Osteocyte (in vitro differentiated cells): ENCODE measurements around the gene GATD1. TPM values are rescaled to one million over a fixed set of nuclear protein-coding genes. Genes with fewer than 3 reads are reported as not detected.
"Not testable (repeated sequence)": the region's sequence is repeated elsewhere in the genome, so short reads cannot be mapped to it uniquely, and the experiment has no call there.

Source experiments
- DNase-seq: peaks from one replicate; pipeline ENCODE4 v3.0.0; 2021; ENCODE audit warnings: mixed read lengths; ENCODE audit not compliant: unreplicated experiment; ENCODE audit errors: extremely low spot score
- H3K27ac Mint-ChIP-seq: one replicate; pipeline ENCODE4 v1.8.0; 2021; ENCODE audit warnings: mild to moderate bottlenecking, mixed read lengths; ENCODE audit not compliant: unreplicated experiment
- H3K27me3 Mint-ChIP-seq: one replicate; pipeline ENCODE4 v1.8.0; 2021; ENCODE audit warnings: mixed read lengths; ENCODE audit not compliant: unreplicated experiment
- H3K36me3 Mint-ChIP-seq: one replicate; pipeline ENCODE4 v1.8.0; 2021; ENCODE audit warnings: mixed read lengths; ENCODE audit not compliant: unreplicated experiment
- H3K4me1 Mint-ChIP-seq: one replicate; pipeline ENCODE4 v1.8.0; 2021; ENCODE audit warnings: mixed read lengths; ENCODE audit not compliant: unreplicated experiment
- H3K4me3 Mint-ChIP-seq: one replicate; pipeline ENCODE4 v1.8.0; 2021; ENCODE audit warnings: mild to moderate bottlenecking, moderate library complexity, mixed read lengths; ENCODE audit not compliant: unreplicated experiment
- H3K9me3 Mint-ChIP-seq: one replicate; pipeline ENCODE4 v1.8.0; 2021; ENCODE audit warnings: mixed read lengths; ENCODE audit not compliant: unreplicated experiment
- CTCF ChIP-seq: fragments of 200-600 bp; sonication (generic); IDR thresholded peaks from 2 replicates; pipeline ENCODE4 v1.5.0; 2021; ENCODE audit warnings: antibody characterized with exemption, mild to moderate bottlenecking, moderate library complexity
- total RNA-seq: library from RNA; stranded (reverse); gene quantifications from 2 replicates; pipeline ENCODE4 v1.2.1, GENCODE V29; 2021

Gene GATD1
- total RNA-seq, 1 donor from 2014 or later: 79.1 TPM

- TF ChIP-seq CTCF: no peak
- H3K4me3 Mint-ChIP-seq: no peak overlapping the region
- H3K36me3 Mint-ChIP-seq: no peaks in the 10 kb centered on the region
- no peaks in the 10 kb centered on the region for H3K27me3 Mint-ChIP-seq
- H3K27ac Mint-ChIP-seq: no peak overlapping the region
- peaks cover 11% of the 10 kb centered on the region for H3K4me1 Mint-ChIP-seq
- no peaks in the 10 kb centered on the region for H3K9me3 Mint-ChIP-seq
- DNase-seq: no peak
Measured at GRCh38 chr11:742571-743201, 34.6 kb downstream of the GATD1 start.

GRCh38 chr11:742156-742546, 35.1 kb downstream of the GATD1 start:
- TF ChIP-seq CTCF: no peak
- Mint-ChIP-seq H3K4me3 (no peak overlapping the region), H3K27me3 (peaks cover 4% of the 10 kb centered on the region), H3K27ac (no peak overlapping the region), H3K36me3 (no peaks in the 10 kb centered on the region), H3K9me3 (no peaks in the 10 kb centered on the region), H3K4me1 (peaks cover 16% of the 10 kb centered on the region)
- DNase-seq: no peak

- H3K36me3 Mint-ChIP-seq, H3K27me3 Mint-ChIP-seq, DNase-seq, H3K9me3 Mint-ChIP-seq, H3K4me3 Mint-ChIP-seq: not testable (repeated sequence)
- Mint-ChIP-seq H3K4me1 (peaks cover 10% of the 10 kb centered on the region), H3K27ac (peak overlapping the region; percentile 18)
Measured at GRCh38 chr11:737899-738298, 39.4 kb downstream of the GATD1 start.

- H3K4me1 Mint-ChIP-seq: peaks cover 10% of the 10 kb centered on the region
- no peak overlapping the region for H3K4me3 Mint-ChIP-seq
- no peaks in the 10 kb centered on the region for H3K9me3 Mint-ChIP-seq
- no peak for DNase-seq
- no peak overlapping the region for H3K27ac Mint-ChIP-seq
- no peaks in the 10 kb centered on the region for H3K36me3 Mint-ChIP-seq
- TF ChIP-seq CTCF: no peak
- H3K27me3 Mint-ChIP-seq: peaks cover 6% of the 10 kb centered on the region
Measured at GRCh38 chr11:737366-737765, 39.9 kb downstream of the GATD1 start.

GRCh38 chr11:734541-734940, 42.7 kb downstream of the GATD1 start:
- not testable (repeated sequence) for H3K9me3 Mint-ChIP-seq, DNase-seq, H3K27me3 Mint-ChIP-seq, H3K36me3 Mint-ChIP-seq, H3K4me3 Mint-ChIP-seq, H3K27ac Mint-ChIP-seq
- peaks cover 10% of the 10 kb centered on the region for H3K4me1 Mint-ChIP-seq

GRCh38 chr11:733072-733471, 44.2 kb downstream of the GATD1 start:
- H3K9me3 Mint-ChIP-seq: no peaks in the 10 kb centered on the region
- H3K4me3 Mint-ChIP-seq: no peak overlapping the region
- TF ChIP-seq CTCF: no peak
- no peaks in the 10 kb centered on the region for H3K36me3 Mint-ChIP-seq
- H3K27ac Mint-ChIP-seq: no peak overlapping the region
- no peak for DNase-seq
- peaks cover 6% of the 10 kb centered on the region for H3K27me3 Mint-ChIP-seq
- peaks cover 13% of the 10 kb centered on the region for H3K4me1 Mint-ChIP-seq
